GM18517 (cell line): ENCODE measurements around the gene AKR1B15.
"Not testable (repeated sequence)": the region's sequence is repeated elsewhere in the genome, so short reads cannot be mapped to it uniquely, and the experiment has no call there.

Experiments used
- ATAC-seq: cut with Tn5 transposase; IDR thresholded peaks from one replicate; pipeline ENCODE4 v1.9.1; 2021; ENCODE audit warnings: mild to moderate bottlenecking, moderate library complexity; ENCODE audit not compliant: unreplicated experiment

Gene AKR1B15

GRCh38 chr7:134532180-134532953, 16.5 kb upstream of the AKR1B15 start:
- no peak for ATAC-seq

GRCh38 chr7:134532954-134533218, 16.0 kb upstream of the AKR1B15 start:
- ATAC-seq: no peak

GRCh38 chr7:134533288-134533771, 15.6 kb upstream of the AKR1B15 start:
- no peak for ATAC-seq

- ATAC-seq: no peak
These were observed 14.3 kb upstream of the AKR1B15 start for GRCh38 chr7:134534633-134535032.

GRCh38 chr7:134535272-134535918, 13.5 kb upstream of the AKR1B15 start:
- ATAC-seq: no peak

GRCh38 chr7:134535919-134536299, 13.0 kb upstream of the AKR1B15 start:
- no peak for ATAC-seq

- ATAC-seq: not testable (repeated sequence)
These were observed 12.4 kb upstream of the AKR1B15 start for GRCh38 chr7:134536558-134536957.

GRCh38 chr7:134537273-134537781, 11.6 kb upstream of the AKR1B15 start:
- ATAC-seq: not testable (repeated sequence)

GRCh38 chr7:134539380-134540004, 9.4 kb upstream of the AKR1B15 start:
- no peak for ATAC-seq

GRCh38 chr7:134541501-134542194, 7.3 kb upstream of the AKR1B15 start:
- not testable (repeated sequence) for ATAC-seq

GRCh38 chr7:134542195-134542771, 6.6 kb upstream of the AKR1B15 start:
- no peak for ATAC-seq

- no peak for ATAC-seq
These were observed 3.5 kb upstream of the AKR1B15 start for GRCh38 chr7:134545380-134545779.

- ATAC-seq: no peak
These were observed 3.0 kb upstream of the AKR1B15 start for GRCh38 chr7:134545918-134546317.

- ATAC-seq: no peak
These were observed 2.0 kb upstream of the AKR1B15 start for GRCh38 chr7:134546955-134547354.

- ATAC-seq: peak; percentile 68
These were observed 1.4 kb upstream of the AKR1B15 start for GRCh38 chr7:134547397-134548054.

GRCh38 chr7:134549366-134549765, 456 bp downstream of the AKR1B15 start:
- ATAC-seq: no peak

- ATAC-seq: no peak
These were observed 3.2 kb downstream of the AKR1B15 start for GRCh38 chr7:134552105-134552504.

- no peak for ATAC-seq
These were observed 5.1 kb downstream of the AKR1B15 start for GRCh38 chr7:134553976-134554375.

- ATAC-seq: no peak
These were observed 5.6 kb downstream of the AKR1B15 start for GRCh38 chr7:134554417-134554966.

GRCh38 chr7:134557391-134557790, 8.5 kb downstream of the AKR1B15 start:
- no peak for ATAC-seq
